ENCODE measurements around the gene ASB18.

Gene ASB18

GRCh38 chr2:236200378-236200777 lies 63.8 kb downstream of the ASB18 start:
- no peak overlapping the region for H3K4me3 ChIP-seq (ENCODE audit: low read depth, low read length)
- DNase-seq (ENCODE audit: low read depth), result no peak
- TF ChIP-seq CTCF (IDR thresholded peaks at IDR 0.05; ENCODE audit: low read depth, low read length, missing control alignments), result no peak

GRCh38 chr2:236196366-236196765 lies 67.8 kb downstream of the ASB18 start:
- DNase-seq (ENCODE audit: low read depth), result no peak
- no peak overlapping the region for H3K4me3 ChIP-seq (ENCODE audit: low read depth, low read length)
- TF ChIP-seq CTCF (IDR thresholded peaks at IDR 0.05; ENCODE audit: low read depth, low read length, missing control alignments), result no peak

- no peak for DNase-seq (ENCODE audit: low read depth)
- TF ChIP-seq CTCF (IDR thresholded peaks at IDR 0.05; ENCODE audit: low read depth, low read length, missing control alignments), result no peak
Observed at GRCh38 chr2:236195726-236196125, 68.5 kb downstream of the ASB18 start.

GRCh38 chr2:236194786-236195185 lies 69.4 kb downstream of the ASB18 start:
- no peak for TF ChIP-seq CTCF (IDR thresholded peaks at IDR 0.05; ENCODE audit: low read depth, low read length, missing control alignments)
- DNase-seq (ENCODE audit: low read depth), result no peak
- no peak overlapping the region for H3K4me3 ChIP-seq (ENCODE audit: low read depth, low read length)

More at GRCh38 chr2:236195726-236196125, 68.5 kb downstream of the ASB18 start:
- no peak overlapping the region for H3K4me3 ChIP-seq (ENCODE audit: low read depth, low read length)

- no peak for TF ChIP-seq CTCF (IDR thresholded peaks at IDR 0.05; ENCODE audit: low read depth, low read length, missing control alignments)
- no peak for DNase-seq (ENCODE audit: low read depth)
- no peak overlapping the region for H3K4me3 ChIP-seq (ENCODE audit: low read depth, low read length)
Observed at GRCh38 chr2:236193026-236193425, 71.2 kb downstream of the ASB18 start.

- DNase-seq (ENCODE audit: low read depth), result no peak
- no peak for TF ChIP-seq CTCF (IDR thresholded peaks at IDR 0.05; ENCODE audit: low read depth, low read length, missing control alignments)
- H3K4me3 ChIP-seq (ENCODE audit: low read depth, low read length), result no peak overlapping the region
Observed at GRCh38 chr2:236190674-236191073, 73.5 kb downstream of the ASB18 start.

- no peak for TF ChIP-seq CTCF (IDR thresholded peaks at IDR 0.05; ENCODE audit: low read depth, low read length, missing control alignments)
- DNase-seq (ENCODE audit: low read depth), result no peak
- no peak overlapping the region for H3K4me3 ChIP-seq (ENCODE audit: low read depth, low read length)
Observed at GRCh38 chr2:236184701-236185100, 79.5 kb downstream of the ASB18 start.

Data from GM12864 (cell line).